HS-5 (cell line): ENCODE data around the gene RAB8B.
A peak's percentile ranks its signal among the peaks of the same experiment; 100 is the strongest.

Experiments used
- DNase-seq: peaks from one replicate; pipeline ENCODE4 v3.0.0-alpha.2; 2012; ENCODE audit warnings: low read depth

Gene RAB8B

DNA sequence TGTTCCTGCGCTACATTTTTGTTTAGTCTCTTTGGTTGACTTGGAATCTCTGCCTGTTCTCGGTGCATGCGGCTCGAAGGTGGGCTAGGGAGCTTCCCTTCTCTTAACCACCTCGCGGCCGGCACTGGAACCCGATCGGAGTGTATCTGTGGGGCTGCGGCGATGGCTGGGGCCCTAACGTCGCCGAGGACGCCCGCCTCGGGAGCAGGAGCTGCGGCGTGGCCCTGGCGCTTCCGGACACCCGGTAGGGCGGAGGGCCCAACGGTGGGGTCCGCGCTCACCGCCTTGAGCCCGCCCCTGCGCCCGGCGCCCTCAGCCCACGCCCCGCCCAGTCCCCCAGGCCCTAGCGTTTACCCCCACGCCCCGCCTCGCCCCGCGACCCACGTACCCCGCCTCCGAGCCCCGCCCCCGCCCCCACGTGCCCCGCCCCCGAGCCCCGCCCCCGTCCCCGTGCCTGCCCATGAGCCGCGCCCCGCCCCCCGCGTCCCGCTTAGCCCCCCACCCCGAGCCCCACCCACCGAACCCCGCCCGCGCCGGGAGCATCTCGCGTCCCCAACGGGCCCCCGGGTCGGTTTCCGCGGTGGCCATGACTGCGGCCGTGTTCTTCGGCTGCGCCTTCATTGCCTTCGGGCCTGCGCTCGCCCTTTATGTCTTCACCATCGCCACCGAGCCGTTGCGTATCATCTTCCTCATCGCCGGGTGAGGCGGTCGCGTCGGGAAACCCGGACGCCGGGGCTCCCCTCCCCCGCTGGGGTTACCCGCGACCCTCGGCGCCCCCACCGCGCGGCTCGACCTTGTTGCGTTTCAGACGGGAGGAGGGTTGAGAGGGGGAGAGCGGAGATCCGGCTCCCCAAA, 87.9 kb downstream of the RAB8B start, which contains the start of gene APH1B:
TSS of gene APH1B (plus strand) at position 568 of the 855 bp plus-strand sequence. CDS start at position 587, 19 bp downstream.
- no peak for DNase-seq

DNA sequence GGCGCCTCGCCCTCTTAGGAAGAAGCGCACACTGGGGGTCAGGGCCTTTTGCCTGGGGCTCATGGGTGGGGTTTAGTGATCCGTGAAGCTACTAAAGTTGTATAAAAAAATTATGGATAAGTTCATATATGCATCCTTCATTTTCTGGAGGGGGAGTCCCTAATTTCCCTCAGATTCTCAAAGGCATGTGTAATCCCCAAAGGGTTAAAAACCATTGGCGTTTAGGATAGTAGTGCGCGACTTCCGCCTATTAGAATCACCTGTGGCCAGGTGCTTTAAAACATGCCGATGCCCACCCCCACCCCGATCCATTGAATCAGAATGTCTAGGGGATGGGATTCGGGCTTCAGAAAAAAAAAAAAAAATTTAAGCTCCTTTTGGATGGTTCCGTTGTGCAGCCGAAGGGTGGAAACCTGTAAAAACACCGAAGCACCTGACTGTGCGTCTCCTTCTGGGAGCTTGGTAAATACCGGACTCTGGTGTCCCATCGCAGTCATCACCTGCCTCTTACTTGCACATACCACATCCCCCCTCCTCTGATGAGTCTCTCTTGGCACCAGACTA, 88.6 kb downstream of the RAB8B start:
- DNase-seq = no peak

DNA sequence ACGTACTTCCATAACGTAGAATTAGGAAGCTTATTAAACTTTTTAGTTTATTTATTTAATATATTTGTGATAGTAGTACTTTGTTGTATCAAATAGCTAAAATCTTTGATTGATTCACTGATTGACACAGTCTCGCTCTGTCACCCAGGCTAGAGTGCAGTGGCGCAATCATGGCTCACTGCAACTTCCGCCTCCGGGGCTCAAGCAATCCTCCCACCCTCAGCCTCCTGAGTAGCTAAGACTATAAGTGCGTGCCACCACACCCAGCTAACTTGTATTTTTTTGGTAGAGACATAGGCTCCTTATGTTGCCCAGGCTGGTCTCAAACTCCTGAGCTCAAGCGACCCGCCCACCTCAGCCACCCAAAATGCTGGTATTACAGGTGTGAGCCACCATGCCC, 93.7 kb downstream of the RAB8B start:
- no peak for DNase-seq

DNA sequence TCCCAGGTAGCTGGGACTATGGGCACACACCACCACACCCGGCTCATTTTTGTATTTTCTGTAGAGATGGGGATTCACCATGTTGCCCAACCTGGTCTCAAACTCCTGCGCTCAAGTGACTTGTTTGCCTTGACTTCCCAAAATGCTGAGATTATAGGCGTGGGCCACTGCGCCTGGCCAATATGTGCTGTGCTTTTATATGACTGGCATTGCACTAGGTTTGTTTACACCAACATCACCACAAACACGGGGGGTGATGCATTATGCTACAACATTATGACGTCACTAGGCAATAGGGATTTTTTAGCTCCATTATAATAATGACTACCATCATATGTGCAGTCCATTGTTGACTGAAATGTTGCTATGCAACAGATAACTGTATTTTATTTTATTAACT, 94.9 kb downstream of the RAB8B start:
- DNase-seq = no peak

DNA sequence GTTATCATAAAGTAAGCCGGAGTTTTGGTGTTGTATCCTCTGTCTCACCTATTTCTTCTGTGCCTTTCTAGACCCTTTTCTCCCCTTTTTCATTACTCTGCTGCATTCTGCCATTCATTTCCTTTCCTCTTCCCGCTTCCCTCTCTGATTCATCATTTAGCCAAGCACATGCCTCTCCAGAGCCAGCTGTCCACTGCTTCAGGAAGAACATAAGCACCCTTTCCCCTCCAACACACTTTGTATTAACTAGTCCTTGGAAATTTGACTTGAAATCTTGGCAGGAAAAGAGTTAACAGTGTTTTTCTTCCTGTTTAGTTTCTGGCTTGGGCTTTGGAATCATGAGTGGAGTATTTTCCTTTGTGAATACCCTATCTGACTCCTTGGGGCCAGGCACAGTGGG, 97.7 kb downstream of the RAB8B start:
- DNase-seq = no peak

DNA sequence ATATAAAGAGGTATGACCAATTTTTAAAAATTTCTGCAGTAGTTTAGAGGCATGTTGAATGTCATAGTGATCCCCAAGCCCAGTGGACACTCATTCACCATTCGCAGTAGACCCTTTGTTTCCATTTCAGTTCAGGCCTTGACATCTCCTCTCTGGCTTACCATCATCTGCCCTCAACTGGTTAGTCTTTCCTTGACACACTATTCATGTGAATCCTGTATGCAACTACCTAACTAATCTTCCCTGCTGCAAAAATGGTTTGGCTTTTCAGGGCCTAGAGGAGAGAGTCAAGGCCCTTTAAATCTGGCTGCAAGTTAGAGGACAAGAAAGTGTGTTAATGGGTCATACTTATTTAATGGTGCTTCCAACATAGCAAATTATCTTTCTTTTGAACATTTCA, 98.9 kb downstream of the RAB8B start:
- no peak for DNase-seq

DNA sequence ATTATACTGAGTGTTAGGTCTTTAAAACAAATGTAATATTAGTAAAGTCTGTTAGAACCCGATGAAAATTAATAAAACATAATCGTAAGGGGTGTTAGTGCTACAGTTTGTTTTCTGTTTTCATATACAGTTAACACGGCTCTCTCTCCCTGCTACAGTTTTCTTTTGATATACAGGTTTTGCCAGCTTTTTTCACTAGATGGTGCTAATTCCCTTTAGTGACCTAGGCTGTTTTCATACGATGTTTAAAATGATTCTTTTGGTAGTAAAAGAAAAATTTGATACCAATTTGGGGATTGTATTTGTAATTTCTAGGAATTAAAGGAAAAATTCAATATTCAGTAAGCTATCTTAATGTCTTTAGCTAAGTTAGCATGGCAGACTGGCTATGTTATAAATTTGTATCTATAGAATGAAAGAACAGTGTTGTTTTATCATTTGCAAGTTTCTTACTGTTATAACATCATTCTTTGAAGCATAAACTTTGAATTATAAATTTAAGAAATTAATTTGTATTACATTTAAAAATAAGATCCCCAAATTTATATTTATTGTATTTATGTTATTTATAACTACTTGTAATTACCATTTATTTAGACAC, 99.5 kb downstream of the RAB8B start:
- peak; percentile 46 for DNase-seq

DNA sequence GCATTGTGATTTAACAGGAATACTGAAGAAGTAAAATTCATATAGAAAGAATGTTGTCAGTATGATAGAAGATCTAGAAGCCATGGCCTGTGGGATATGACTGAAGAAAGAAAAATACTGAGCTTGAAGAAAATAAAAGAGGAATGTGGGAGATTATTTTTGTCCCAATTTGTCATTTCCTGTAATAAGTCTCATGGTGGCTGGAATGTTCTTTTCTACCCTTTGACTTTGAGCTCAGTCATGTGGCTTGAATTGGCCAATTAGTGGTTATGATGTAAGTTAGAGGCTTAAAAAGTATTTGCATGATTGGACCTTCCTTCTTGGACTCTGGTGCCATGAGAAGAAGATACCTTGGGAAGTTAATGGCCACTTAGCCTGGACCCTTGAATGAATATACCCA, 102.1 kb downstream of the RAB8B start:
- DNase-seq = peak; percentile 77

DNA sequence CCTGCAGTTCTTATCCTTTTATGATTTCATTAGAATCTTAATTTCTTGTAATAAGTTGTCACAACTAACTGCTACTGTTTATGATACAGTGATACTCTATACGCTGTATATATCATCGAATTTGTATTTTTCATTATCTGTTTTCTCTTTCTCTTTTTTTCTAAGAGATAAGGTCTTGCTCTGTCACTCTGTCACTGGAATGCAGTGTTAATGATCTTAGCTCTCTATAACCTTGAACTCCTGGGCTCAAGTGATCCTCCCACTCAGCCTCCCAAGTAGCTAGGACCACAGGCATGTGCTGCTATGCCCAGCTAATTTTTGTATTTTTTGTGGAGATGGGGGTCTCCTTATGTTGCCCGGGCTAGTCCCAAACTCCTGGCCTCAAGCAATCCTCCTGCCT, 102.8 kb downstream of the RAB8B start:
- no peak for DNase-seq

DNA sequence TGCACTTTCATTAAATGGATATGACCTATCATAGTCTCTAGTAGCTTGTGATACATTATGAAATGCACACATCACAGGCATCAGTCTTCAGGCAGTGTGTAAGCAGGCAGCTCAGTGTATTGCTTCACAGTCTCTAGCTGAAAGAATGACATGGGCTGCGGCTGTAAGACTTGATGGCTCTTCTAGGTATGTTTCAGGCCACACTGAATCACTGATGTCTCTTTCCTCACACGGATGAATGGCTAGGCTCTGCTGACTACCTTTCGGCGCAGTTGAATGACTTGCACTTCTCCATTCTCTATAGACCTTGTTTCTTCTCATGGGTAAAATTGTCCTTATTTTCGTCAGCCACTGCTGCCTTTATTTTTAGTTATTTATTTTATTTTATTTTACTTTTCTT, 103.4 kb downstream of the RAB8B start:
- no peak for DNase-seq

DNA sequence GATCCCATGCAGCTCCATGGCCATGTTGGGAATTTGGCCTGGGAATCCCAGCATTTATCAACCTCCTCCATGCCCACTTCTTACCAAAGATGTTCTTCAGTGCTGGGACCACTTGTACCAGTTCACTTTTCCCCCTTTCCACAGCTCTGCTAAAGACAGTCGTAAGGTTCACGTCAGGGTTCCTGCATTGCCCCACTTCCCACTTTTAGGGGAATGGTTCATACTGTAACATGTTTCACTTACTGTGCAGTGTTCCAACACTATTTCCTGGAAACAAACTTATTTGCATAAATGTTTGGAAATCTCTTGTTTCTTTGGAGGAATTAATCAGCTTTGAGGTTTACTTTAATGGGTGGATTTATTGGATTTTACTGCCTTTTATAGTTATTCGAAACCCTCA, 105.0 kb downstream of the RAB8B start:
- DNase-seq = no peak

DNA sequence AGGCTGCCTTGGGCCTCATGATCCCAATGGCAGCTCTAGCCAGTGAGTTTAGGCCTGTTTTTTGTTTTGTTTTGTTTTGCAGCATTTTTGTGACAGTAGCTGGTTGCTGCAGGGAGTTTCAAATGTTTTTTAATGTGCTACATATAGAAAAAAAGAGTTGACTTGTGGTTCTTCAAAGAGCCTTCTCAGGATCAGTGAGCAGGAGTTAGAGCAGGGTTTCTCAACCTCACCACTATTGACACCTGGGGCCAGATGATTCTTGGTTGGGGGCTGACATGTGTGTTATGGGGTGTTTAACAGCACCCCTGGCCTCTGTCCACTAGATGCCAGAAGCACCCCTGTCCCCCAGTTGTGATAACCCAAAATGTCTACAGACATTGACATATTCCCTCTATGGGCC, 105.9 kb downstream of the RAB8B start:
- DNase-seq = no peak

DNA sequence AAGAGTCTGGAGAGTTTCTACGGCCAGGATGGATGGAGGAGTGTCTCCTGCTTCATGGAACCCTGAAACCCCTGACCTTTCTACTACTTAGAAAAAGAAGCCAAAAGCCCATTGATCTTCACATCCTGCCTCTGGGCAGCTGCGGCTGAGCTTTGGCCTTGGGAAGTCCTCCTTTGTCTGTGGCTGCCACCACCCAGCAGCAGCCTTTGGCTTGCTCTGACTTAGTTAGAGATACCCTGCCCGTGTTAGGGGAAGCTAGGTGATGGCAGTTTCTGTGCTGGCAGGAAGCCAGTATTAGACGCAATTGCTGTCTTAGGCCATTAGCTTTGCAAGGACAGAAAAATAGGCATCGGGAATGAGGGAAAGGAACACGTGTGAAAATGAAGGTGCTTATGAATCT, 106.8 kb downstream of the RAB8B start:
- DNase-seq = no peak

DNA sequence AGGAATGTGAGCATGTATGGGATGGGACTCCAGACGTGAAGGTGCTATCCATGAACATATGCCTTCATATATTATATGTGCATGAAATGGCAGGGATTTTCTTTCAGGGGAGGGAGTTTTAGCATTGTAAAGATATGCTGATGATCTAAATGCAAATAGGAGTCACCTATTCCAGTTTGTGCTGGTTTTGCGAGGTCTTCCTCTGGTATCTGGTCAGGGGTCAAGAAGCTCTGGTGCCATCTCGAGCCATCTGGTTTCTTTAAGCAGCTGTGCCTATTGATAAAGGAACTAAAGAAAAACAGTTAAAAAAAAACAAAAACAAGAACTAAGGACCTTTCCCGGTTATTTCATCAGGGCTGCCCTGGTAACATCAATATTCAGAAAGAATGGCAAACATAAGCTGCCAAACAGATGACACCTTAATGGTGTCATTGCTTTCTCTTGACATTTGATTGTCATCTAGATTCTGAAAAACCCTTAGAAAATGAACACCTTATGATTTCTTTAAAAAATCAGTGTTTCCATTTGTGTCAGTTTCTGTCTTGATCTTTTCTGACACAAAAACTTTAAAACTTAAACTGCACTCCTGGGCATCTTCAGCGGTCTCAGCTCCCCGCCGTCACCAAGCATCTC, 110.7 kb downstream of the RAB8B start:
- DNase-seq = no peak

DNA sequence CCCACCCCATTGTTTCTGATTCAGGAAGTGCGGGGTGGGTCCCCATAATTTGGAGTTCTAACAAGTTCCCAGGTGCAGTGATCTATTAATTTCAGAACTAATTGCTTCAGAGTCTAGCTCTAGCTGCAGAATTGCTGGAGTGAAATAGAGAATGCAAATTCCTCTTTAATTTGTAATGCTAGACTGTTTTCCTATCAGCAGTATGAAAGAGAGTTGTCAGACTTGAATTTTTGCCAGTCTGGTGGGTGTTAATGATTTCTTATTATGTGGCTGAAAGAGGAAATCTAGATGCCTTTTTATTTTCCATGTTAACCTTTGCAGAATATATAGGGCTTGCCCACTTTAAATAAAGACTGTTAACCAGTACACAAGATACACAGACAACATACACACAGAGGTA, 111.7 kb downstream of the RAB8B start:
- DNase-seq = no peak

DNA sequence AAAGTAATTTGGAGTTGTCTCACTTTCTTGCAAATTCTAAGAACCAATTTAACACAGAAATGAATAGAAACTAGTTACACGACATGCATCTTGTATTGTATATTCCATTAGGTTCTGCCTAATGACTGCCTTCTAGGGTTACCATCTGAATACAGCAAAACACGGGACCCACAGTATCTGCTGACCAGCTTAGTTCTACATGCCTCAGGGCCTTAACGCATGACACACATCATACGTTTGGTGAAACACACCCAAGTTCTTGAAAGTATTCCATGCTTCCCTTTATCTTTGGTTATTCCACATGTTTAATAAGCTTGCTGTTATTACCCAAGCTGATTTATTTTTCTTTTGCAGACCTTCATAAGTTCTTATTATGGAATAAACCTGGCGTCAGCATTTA, 115.9 kb downstream of the RAB8B start:
- DNase-seq = no peak

DNA sequence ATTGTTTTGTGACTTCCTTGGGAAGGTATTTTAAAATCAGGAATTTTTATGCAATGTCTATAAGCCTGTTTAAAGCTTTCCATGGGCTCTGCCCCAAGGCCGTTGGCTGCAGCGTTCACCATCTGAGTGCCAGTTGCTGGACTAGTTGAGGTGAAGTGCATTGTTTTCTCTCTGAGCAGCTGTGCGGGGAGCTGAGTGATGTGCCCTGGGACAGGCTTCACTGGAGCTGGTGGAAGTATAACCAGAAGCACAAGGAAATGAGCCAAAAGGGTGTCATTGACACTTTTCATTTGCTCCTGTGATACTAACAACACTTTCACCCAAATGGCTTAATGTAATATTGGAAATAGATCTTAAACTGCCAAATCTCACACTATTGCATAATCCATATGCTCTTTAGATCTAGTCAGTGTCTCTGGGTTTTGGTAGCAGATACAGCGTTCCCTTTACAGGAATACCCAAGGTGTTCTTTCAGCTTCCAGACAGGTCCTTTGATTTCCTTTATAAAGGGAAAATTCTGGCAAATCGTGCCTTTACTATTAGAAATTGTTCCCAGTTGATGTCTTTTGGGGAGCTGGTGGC, 117.2 kb downstream of the RAB8B start:
- DNase-seq = no peak

DNA sequence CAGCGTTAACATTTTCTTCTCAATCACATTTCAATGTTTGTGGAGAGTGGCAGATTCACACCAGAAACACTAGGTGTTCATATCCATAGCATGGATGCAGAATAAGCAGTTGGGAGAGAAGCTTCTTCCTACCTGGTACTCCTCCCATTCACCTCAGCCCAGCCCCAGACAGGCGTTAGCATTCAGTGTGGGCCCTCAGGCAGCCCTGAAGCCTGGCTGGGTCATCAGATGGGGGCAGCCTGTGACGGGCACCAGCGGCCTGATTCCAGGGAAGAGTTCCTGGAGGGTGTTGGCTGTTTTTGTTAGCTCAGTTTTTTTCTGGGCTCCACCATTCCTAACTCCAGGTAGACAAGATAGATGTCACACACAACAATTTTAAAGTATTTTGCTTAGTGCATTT, 119.1 kb downstream of the RAB8B start:
- no peak for DNase-seq

DNA sequence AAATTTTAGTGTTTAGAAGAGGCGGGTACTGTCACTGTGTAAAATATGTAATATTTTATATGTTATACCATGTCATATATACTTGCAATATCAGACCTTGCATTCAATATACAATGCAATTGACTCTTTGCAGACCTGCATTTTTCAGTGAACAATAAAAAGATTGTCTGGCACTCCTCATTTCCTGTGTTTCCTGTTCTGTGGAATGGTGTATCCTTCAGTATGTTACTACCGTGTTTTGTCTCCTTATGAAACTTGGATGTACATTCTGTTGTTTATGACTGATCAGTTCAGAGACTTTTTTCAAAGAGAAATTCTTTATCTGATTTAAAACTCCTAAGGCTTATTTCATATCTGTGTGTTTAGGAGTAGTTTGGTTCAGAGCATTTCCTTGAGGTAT, 119.5 kb downstream of the RAB8B start:
- no peak for DNase-seq

DNA sequence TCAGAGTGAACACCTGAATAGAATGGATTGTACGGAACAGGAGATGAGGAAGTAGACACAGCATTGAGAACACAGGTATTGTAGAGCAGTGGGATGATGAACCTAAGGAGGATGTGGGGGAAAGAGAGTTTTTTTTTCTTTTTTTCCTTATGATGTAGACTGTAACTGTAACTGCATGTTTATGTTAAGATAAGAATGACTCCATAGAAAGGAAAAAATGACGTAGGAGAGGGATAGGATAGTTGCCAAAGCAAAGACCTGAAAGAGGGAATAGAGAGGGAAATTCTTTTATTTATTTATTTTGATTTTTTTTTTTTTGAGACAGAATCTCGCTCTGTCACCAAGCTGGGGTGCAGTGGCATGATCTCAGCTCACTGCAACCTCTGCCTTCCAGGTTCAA, 121.2 kb downstream of the RAB8B start:
- no peak for DNase-seq

DNA sequence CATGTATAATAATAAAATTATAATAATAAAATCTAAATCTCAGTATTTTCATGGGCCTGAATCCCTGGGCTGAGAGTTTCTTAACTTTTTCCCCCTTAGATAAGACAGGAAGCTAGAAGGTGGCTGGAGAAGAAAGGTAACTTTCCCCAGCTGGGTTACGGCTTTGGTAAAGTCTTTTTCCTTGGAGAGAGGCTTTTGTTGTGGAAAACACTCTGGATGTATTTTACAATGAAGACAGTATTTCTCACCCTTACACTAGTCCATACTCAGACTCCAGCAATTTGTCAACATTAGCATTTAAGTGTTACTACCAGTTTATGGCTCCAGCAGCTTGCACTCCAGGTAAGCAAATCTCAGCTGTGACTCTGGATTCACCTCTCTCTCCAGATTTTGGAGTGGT, 122.9 kb downstream of the RAB8B start:
- no peak for DNase-seq

DNA sequence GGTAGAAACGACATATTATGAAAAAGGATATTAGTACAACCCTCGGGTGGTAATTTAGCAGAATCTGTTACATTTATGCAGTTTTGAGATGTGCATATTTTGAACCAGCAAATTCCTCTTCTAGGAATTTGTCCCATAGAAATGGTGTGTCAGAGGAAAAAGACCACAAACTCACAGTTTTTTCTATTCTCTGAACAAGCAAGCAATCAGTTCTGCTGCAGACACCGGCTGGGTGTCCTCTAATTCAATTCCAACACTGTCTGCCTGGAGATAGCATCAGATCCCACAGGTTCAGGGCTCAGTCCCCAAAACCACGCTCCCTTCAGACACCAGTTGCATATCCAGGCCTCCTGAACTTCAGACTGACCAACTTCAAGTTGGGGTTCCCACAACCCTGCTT, 124.4 kb downstream of the RAB8B start:
- DNase-seq = no peak

DNA sequence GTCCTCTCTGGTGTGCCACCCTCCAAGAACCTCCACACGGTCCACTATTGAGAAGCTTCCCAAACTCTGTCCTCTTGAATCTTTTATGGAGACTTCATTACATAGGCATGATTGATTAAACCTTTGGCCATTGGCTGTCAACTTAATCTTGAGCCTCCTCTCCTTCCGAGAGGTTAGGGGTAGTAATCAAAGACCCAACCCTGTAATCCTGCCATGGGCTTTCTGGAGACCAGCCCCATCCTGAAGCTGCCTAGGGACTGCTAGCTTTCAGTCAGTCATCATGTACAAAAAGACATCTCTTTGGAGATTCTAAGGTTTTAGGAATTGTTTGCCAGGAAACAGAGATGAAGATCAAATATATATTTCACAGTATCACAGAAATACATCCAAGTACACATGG, 125.0 kb downstream of the RAB8B start:
- DNase-seq = no peak
